Left lung (tissue), 10 donors: ENCODE data around the gene CCDC174. TPM values are rescaled to one million over a fixed set of nuclear protein-coding genes. Genes with fewer than 3 reads are reported as not detected.

Experiments used
- ATAC-seq: fragments of 200-7000 bp; cut with Tn5 transposase; one replicate; pipeline ENCODE4 v1.9.1; 2020; ENCODE audit warnings: moderate library complexity
- DNase-seq, 4 donors: peaks; one replicate each; pipeline ENCODE4 v3.0.0-alpha.2; 2013 to 2020
- H3K27ac ChIP-seq, 2 donors: fragments of 200-600 bp; sonication (generic) in 1 of 2; one replicate each; pipeline versions ENCODE4 v1.5.0 to v1.8.0; 2020 to 2021
- H3K27me3 ChIP-seq, 2 donors: fragments of 200-600 bp; sonication (generic) in 1 of 2; one replicate each; pipeline versions ENCODE4 v1.5.0 to v1.8.0; 2020 to 2021
- H3K36me3 ChIP-seq, 2 donors: fragments of 200-600 bp; sonication (generic) in 1 of 2; one replicate each; pipeline versions ENCODE4 v1.5.0 to v1.8.0; 2020 to 2021
- H3K4me1 ChIP-seq, 2 donors: fragments of 200-600 bp; one replicate each; pipeline ENCODE4 v1.8.0; 2021
- H3K4me3 ChIP-seq, 2 donors: fragments of 200-600 bp; sonication (generic) in 1 of 2; one replicate each; pipeline versions ENCODE4 v1.5.0 to v1.8.0; 2020 to 2021; ENCODE audit warnings: mild to moderate bottlenecking in 1 of 2
- H3K9me3 ChIP-seq, 2 donors: fragments of 200-600 bp; sonication (generic) in 1 of 2; one replicate each; pipeline versions ENCODE4 v1.5.0 to v1.8.0; 2020 to 2021
- CTCF ChIP-seq, 2 donors: fragments of 200-600 bp; sonication (generic) in 1 of 2; IDR thresholded peaks; one replicate each; pipeline versions ENCODE4 v1.5.0 to v1.8.0; 2021; ENCODE audit warnings: antibody characterized with exemption in 2 of 2
- intact Hi-C, 2 donors: fragments of 100-400 bp; cut with DNase I; formaldehyde crosslinking; loops; one replicate each; pipeline versions ENCODE4 v1.11.2 to v1.14.2; 2022
- polyA plus RNA-seq, 6 donors: library from polyadenylated mRNA; unstranded; fragments of 120-200 nt; gene quantifications; one replicate each; pipeline ENCODE4 v1.2.1, GENCODE V29; 2013; ENCODE audit not compliant: insufficient read length in 6 of 6
- total RNA-seq, 2 donors: library from RNA; stranded (reverse); fragmentation: NEBNext Ultra II Directional; extraction: Animal tissue kit (Norgen Biotek cat#: 25700); gene quantifications; one replicate each; pipeline ENCODE4 v1.2.1, GENCODE V29; 2021
- donor health status: DM: no; HTN: yes; CAD: no.
- donor health status: DM: no; HTN: no; CAD: no.

Gene CCDC174
- total and polyA plus RNA-seq, 8 donors = 13.3 to 42.2 (median 34.2) TPM

- DNase-seq = no peak
- ATAC-seq = no peak
- Histone ChIP-seq H3K27ac (no peak overlapping the region), H3K9me3 (no peaks in the 10 kb centered on the region), H3K4me3 (no peak overlapping the region), H3K36me3 (no peaks in the 10 kb centered on the region), H3K4me1 (no peaks in the 10 kb centered on the region), H3K27me3 (no peaks in the 10 kb centered on the region)
- intact Hi-C loops = no loop called here
- TF ChIP-seq CTCF (IDR thresholded peaks at IDR 0.05) = no peak
These were observed 52.2 kb downstream of the CCDC174 start for GRCh38 chr3:14703791-14704190.

- TF ChIP-seq CTCF (IDR thresholded peaks at IDR 0.05) = no peak
These were observed 54.5 kb downstream of the CCDC174 start for GRCh38 chr3:14706096-14706495.

GRCh38 chr3:14716591-14716990 lies 65.0 kb downstream of the CCDC174 start:
- no peak for TF ChIP-seq CTCF (IDR thresholded peaks at IDR 0.05)
- H3K36me3 ChIP-seq = no peaks in the 10 kb centered on the region
- ATAC-seq = no peak
- H3K27ac ChIP-seq = no peak overlapping the region
- peaks cover 0 to 12% of the 10 kb centered on the region in 2 donors for H3K9me3 ChIP-seq
- no peaks in the 10 kb centered on the region for H3K27me3 ChIP-seq
- H3K4me3 ChIP-seq = no peak overlapping the region
- no peaks in the 10 kb centered on the region for H3K4me1 ChIP-seq
- intact Hi-C loops = no loop called here
- no peak for DNase-seq

More at GRCh38 chr3:14706096-14706495, 54.5 kb downstream of the CCDC174 start:
- Histone ChIP-seq H3K27ac (no peak overlapping the region), H3K4me3 (no peak overlapping the region), H3K36me3 (no peaks in the 10 kb centered on the region), H3K27me3 (no peaks in the 10 kb centered on the region), H3K4me1 (no peaks in the 10 kb centered on the region), H3K9me3 (no peaks in the 10 kb centered on the region)
- ATAC-seq (no peak), DNase-seq (no peak)
- intact Hi-C loops = no loop called here

GRCh38 chr3:14717307-14717706 lies 65.7 kb downstream of the CCDC174 start:
- ATAC-seq (no peak), DNase-seq (no peak)
- TF ChIP-seq CTCF (IDR thresholded peaks at IDR 0.05) = no peak
- no peak overlapping the region for H3K27ac ChIP-seq
- H3K9me3 ChIP-seq = peaks cover 0 to 12% of the 10 kb centered on the region in 2 donors
- H3K27me3 ChIP-seq = no peaks in the 10 kb centered on the region
- no peaks in the 10 kb centered on the region for H3K36me3 ChIP-seq
- H3K4me1 ChIP-seq = no peaks in the 10 kb centered on the region
- no peak overlapping the region for H3K4me3 ChIP-seq
- intact Hi-C loops = no loop called here

- Histone ChIP-seq H3K27me3 (no peaks in the 10 kb centered on the region), H3K27ac (no peak overlapping the region), H3K4me1 (no peaks in the 10 kb centered on the region), H3K4me3 (no peak overlapping the region), H3K9me3 (peaks cover 0 to 1% of the 10 kb centered on the region in 2 donors), H3K36me3 (no peaks in the 10 kb centered on the region)
- TF ChIP-seq CTCF (IDR thresholded peaks at IDR 0.05) = no peak
- ATAC-seq = no peak
- intact Hi-C loops = no loop called here
- no peak for DNase-seq
These were observed 67.0 kb downstream of the CCDC174 start for GRCh38 chr3:14718539-14718938.
